ENCODE data around the gene NTNG1. TPM values are rescaled to one million over a fixed set of nuclear protein-coding genes. Genes with fewer than 3 reads are reported as not detected.

The NTNG1 gene
- total and polyA plus RNA-seq, 2 of the 8 experiments (the other 6 are each of a cell fraction or from before 2014, with no cell fraction given): 1.2 to 4.1 TPM

GRCh38 chr1:107110326-107110725 lies 30.5 kb upstream of the NTNG1 start:
- CTCF ChIA-PET (ENCODE audit: partially characterized antibody): interaction anchor here (1.2 kb wide), 1 partner anchor 11 kb away, joined by 3 read pairs; no protein-coding TSS in a partner anchor
- no peak overlapping the region for H3K4ac ChIP-seq (replicated peaks; ENCODE audit: insufficient read length, low read depth, low read length)
- H3K9ac ChIP-seq (replicated peaks in 1 of 4; ENCODE audit: extremely low read depth in 1 of 4, low read depth in 3 of 4, low read length in 3 of 4): no peak overlapping the region
- no peak overlapping the region for H4K8ac ChIP-seq (ENCODE audit: extremely low read depth, insufficient read depth, low read length)
- no peak overlapping the region for H3K18ac ChIP-seq (ENCODE audit: extremely low read depth, low read length)
- POLR2A ChIA-PET (ENCODE audit: partially characterized antibody): no interaction called here
- H2BK15ac ChIP-seq (ENCODE audit: low read length): no peak overlapping the region
- no peak for TF ChIP-seq KDM5A (IDR thresholded peaks at IDR 0.05; ENCODE audit: low read length)
- no peak for TF ChIP-seq SAP30 (IDR thresholded peaks at IDR 0.05; ENCODE audit: insufficient read depth, insufficient replicate concordance, low read length)
- TF ChIP-seq GTF2F1 (IDR thresholded peaks at IDR 0.05; ENCODE audit: borderline replicate concordance, low read depth, low read length): no peak
- TF ChIP-seq NRF1 (IDR thresholded peaks at IDR 0.05; ENCODE audit: low read depth, low read length): no peak
- TF ChIP-seq TEAD4 (IDR thresholded peaks at IDR 0.05; ENCODE audit: low read depth, low read length): no peak
- TF ChIP-seq, protein P1, sequence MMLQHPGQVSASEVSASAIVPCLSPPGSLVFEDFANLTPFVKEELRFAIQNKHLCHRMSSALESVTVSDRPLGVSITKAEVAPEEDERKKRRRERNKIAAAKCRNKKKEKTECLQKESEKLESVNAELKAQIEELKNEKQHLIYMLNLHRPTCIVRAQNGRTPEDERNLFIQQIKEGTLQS (IDR thresholded peaks at IDR 0.05; ENCODE audit: insufficient read depth, low read depth, low read length): no peak
- no peak for TF ChIP-seq RXRA (IDR thresholded peaks at IDR 0.05; ENCODE audit: insufficient read depth, low read depth, low read length)
- TF ChIP-seq JUND (IDR thresholded peaks at IDR 0.05; ENCODE audit: low read length): no peak
- TF ChIP-seq BRCA1 (IDR thresholded peaks at IDR 0.05; ENCODE audit: low read depth, low read length): no peak
- no peak for TF ChIP-seq POU5F1 (IDR thresholded peaks at IDR 0.05; ENCODE audit: low read depth, low read length)
- no peak for TF ChIP-seq ASH2L (IDR thresholded peaks at IDR 0.05; ENCODE audit: low read length)
- TF ChIP-seq TBP (IDR thresholded peaks at IDR 0.05; ENCODE audit: low read depth, low read length): no peak
- TF ChIP-seq TCF12 (IDR thresholded peaks at IDR 0.05; ENCODE audit: low read depth, low read length): no peak
- TF ChIP-seq CHD1 (IDR thresholded peaks at IDR 0.05; ENCODE audit: low read depth, low read length): no peak
- FAIRE-seq: no peak
- no peak for DNase-seq (ENCODE audit: low read depth in 1 of 2, low spot score in 2 of 2)
- 0 out of 2 replicates have a peak overlapping the region, but pooled peaks have one; percentile 48 for H2AFZ ChIP-seq (ENCODE audit: low read length)
- H3K36me3 ChIP-seq (ENCODE audit: control insufficient read depth in 2 of 4, insufficient read depth in 4 of 4, low read length in 3 of 4): no peaks in the 10 kb centered on the region
- no peak overlapping the region for H3K23ac ChIP-seq (ENCODE audit: insufficient read length)
- H3K23me2 ChIP-seq (ENCODE audit: low read depth, low read length): no peaks in the 10 kb centered on the region
- no peaks in the 10 kb centered on the region for H3K9me3 ChIP-seq (ENCODE audit: insufficient read depth in 2 of 2, low read depth in 1 of 2, low read length in 1 of 2)
- no peak overlapping the region for H4K5ac ChIP-seq (ENCODE audit: insufficient read length, low read depth, low read length)
- no peaks in the 10 kb centered on the region for H3K79me1 ChIP-seq (ENCODE audit: low read depth, low read length)
- H3K4me3 ChIP-seq (ENCODE audit: extremely low read depth in 1 of 4, insufficient read depth in 2 of 4, low read depth in 3 of 4, low read length in 4 of 4): no peak overlapping the region
- no peak overlapping the region for H2BK12ac ChIP-seq (ENCODE audit: low read depth, low read length)
- no peak overlapping the region for H2AK5ac ChIP-seq (ENCODE audit: low read depth, low read length)
- H3K27me3 ChIP-seq (replicated peaks in 1 of 4; ENCODE audit: control insufficient read depth in 3 of 4, extremely low read depth in 1 of 4, insufficient read depth in 3 of 4, low read length in 3 of 4): no peaks in the 10 kb centered on the region
- H3K14ac ChIP-seq (ENCODE audit: insufficient read length): no peak overlapping the region
- no peaks in the 10 kb centered on the region for H3K79me2 ChIP-seq (ENCODE audit: control insufficient read depth in 1 of 2, insufficient read depth in 2 of 2, low read length in 2 of 2)
- no peak overlapping the region for H3K56ac ChIP-seq (replicated peaks; ENCODE audit: insufficient read length, low read depth, low read length)
- H3K27ac ChIP-seq (ENCODE audit: low read depth, low read length): no peak overlapping the region
- H2BK20ac ChIP-seq (ENCODE audit: low read length): no peak overlapping the region
- no peaks in the 10 kb centered on the region for H3K4me1 ChIP-seq (replicated peaks in 1 of 4; ENCODE audit: control insufficient read depth in 3 of 4, insufficient read depth in 4 of 4, low read length in 3 of 4)
- 79% methylated on average over 4 of the region's 4 CpGs; no CpG with 5 or more reads in 1 of the 2 experiments for WGBS, 2 experiments (ENCODE audit: extremely low coverage in 1 of 2, insufficient coverage in 1 of 2, insufficient read length in 1 of 2, insufficient replicate concordance in 2 of 2, low coverage in 1 of 2, low lambda C conversion rate in 2 of 2, missing lambda C conversion rate in 1 of 2)
- no peak overlapping the region for H2BK5ac ChIP-seq (ENCODE audit: low read depth, low read length)
- no peak overlapping the region for H2BK120ac ChIP-seq (replicated peaks; ENCODE audit: low read depth, low read length)
- H4K91ac ChIP-seq (replicated peaks; ENCODE audit: insufficient read length, low read length): no peak overlapping the region
- no peaks in the 10 kb centered on the region for H4K20me1 ChIP-seq (replicated peaks in 1 of 2; ENCODE audit: control insufficient read depth in 1 of 2, insufficient read depth in 2 of 2, low read length in 2 of 2)
- H3K4me2 ChIP-seq (ENCODE audit: insufficient read depth in 1 of 2, low read depth in 2 of 2, low read length in 2 of 2): no peak overlapping the region
